Measurements from ENCODE around the gene MYH11. TPM values are rescaled to one million over a fixed set of nuclear protein-coding genes. Genes with fewer than 3 reads are reported as not detected.

MYH11 gene
- total RNA-seq, 1 donor from 2014 or later, result 0.05 TPM

DNA sequence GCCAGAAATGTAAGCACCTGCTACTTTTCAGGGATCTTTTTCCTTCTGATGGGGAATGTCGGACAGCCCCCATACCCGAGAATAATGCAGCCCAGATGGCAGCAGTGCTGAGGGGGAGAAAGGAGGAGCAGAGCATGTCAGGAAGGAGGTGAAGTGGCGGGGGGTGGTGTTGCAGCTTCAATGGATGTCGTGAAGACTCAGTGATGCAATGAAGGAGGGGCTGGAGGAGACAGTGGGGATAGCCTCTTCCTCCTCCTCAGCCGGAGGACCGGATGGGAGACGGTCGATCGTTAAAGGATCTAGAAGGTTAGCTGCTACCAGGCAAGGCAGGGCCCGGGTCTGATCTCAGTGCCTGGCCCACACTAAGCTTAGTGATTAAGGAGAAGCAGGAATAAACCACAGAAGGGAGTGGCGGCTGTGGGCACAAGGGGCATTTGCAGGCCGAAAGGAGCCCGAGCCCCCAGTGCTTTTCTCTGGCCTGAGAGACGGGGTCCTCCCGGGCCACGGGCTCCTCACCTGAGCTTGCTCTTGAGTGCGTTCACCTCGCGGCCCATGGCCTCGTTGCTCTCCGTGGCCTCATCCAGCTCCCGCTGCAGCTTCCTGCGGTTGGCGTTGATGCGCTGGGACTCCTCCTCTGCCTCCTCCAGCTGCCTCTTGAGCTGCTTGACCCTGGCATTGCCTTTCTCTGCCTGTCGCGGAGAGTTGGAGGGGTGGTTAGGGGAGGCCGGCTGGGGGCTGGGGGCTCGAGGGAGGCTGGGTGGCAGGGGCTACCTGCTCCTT, 142.2 kb downstream of the MYH11 start:
- no peaks in the 10 kb centered on the region for H3K4me1 Mint-ChIP-seq
- TF ChIP-seq, protein P1, sequence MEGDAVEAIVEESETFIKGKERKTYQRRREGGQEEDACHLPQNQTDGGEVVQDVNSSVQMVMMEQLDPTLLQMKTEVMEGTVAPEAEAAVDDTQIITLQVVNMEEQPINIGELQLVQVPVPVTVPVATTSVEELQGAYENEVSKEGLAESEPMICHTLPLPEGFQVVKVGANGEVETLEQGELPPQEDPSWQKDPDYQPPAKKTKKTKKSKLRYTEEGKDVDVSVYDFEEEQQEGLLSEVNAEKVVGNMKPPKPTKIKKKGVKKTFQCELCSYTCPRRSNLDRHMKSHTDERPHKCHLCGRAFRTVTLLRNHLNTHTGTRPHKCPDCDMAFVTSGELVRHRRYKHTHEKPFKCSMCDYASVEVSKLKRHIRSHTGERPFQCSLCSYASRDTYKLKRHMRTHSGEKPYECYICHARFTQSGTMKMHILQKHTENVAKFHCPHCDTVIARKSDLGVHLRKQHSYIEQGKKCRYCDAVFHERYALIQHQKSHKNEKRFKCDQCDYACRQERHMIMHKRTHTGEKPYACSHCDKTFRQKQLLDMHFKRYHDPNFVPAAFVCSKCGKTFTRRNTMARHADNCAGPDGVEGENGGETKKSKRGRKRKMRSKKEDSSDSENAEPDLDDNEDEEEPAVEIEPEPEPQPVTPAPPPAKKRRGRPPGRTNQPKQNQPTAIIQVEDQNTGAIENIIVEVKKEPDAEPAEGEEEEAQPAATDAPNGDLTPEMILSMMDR (conservative IDR thresholded peaks at IDR 0.05), result no peak
- no peaks in the 10 kb centered on the region for H3K27me3 Mint-ChIP-seq (ENCODE audit: low read depth)
- no peak overlapping the region for H3K4me3 Mint-ChIP-seq
- H3K36me3 Mint-ChIP-seq (ENCODE audit: low read depth), result no peaks in the 10 kb centered on the region
- no peak overlapping the region for H3K27ac Mint-ChIP-seq (ENCODE audit: unreplicated experiment)
- no peak for DNase-seq (ENCODE audit: low read depth, low spot score)
- H3K9me3 Mint-ChIP-seq, result no peaks in the 10 kb centered on the region

DNA sequence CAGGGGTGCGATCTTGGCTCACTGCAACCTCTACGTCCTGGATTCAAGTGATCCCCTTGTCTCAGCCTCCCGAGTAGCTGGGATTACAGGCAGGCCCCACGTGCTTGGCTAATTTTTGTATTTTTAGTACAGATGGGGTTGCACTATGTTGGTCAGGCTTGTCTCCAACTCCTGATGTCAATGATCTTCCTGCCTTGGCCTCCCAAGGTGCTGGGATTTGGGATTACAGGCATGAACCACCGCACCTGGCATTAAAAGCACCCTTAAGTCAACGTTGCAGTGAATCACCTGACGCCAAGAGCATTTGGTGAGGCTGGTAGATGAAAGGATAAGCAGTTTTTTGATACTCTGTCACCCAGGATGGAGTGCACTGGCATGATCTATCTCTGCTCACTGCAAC, 147.8 kb downstream of the MYH11 start:
- no peaks in the 10 kb centered on the region for H3K4me1 Mint-ChIP-seq
- peaks cover 2% of the 10 kb centered on the region for H3K36me3 Mint-ChIP-seq (ENCODE audit: low read depth)
- H3K27me3 Mint-ChIP-seq (ENCODE audit: low read depth), result no peaks in the 10 kb centered on the region
- TF ChIP-seq, protein P1 (conservative IDR thresholded peaks at IDR 0.05), result no peak
- H3K27ac Mint-ChIP-seq (ENCODE audit: unreplicated experiment), result no peak overlapping the region
- DNase-seq (ENCODE audit: low read depth, low spot score), result no peak
- H3K9me3 Mint-ChIP-seq, result no peaks in the 10 kb centered on the region
- no peak overlapping the region for H3K4me3 Mint-ChIP-seq

DNA sequence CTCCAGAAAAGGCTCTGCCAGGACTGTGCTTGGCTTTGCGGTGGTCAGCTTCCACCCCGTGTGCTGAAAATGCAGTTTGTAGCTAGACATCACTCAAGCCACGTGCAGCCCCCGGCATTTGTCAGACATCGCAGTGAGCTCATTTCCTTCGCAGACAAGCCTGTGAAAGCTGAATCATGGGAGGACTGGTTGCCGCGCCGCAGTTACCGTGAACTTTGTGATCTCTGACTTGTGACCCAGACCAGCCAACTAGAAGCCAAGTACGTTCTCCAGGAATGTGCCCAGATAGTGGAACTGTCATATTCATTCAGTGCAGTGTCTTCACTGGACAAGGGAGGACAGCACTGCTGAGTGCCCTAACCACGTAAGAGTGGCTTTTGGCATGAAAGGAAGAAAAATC, 148.7 kb downstream of the MYH11 start:
- Mint-ChIP-seq H3K27me3 (ENCODE audit: low read depth) (no peaks in the 10 kb centered on the region), H3K27ac (ENCODE audit: unreplicated experiment) (peak overlapping the region; percentile 6), H3K4me1 (no peaks in the 10 kb centered on the region), H3K9me3 (no peaks in the 10 kb centered on the region), H3K36me3 (ENCODE audit: low read depth) (peaks cover 2% of the 10 kb centered on the region), H3K4me3 (no peak overlapping the region)
- TF ChIP-seq, protein P1 (conservative IDR thresholded peaks at IDR 0.05), result no peak
- DNase-seq (ENCODE audit: low read depth, low spot score), result no peak

DNA sequence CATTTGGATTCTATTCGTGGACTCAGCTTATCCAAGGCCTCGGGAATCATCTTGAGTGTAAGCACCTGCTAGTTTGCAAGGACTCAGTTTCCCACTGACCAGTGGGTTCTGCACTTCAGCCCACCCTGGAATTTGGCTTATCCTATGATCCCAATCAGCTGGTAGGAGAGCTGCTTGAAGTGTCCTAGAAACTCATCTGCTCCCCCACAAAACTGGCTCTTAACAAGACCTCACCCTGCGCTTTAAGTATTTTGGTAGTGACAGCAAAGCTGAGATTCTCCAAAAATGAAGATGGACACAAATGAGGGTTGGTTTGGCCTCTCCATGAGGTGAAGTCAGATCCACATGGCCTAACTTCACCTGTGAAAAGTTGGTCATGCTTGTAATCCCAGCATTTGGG, 149.5 kb downstream of the MYH11 start:
- H3K4me1 Mint-ChIP-seq, result no peaks in the 10 kb centered on the region
- peaks cover 2% of the 10 kb centered on the region for H3K36me3 Mint-ChIP-seq (ENCODE audit: low read depth)
- no peaks in the 10 kb centered on the region for H3K27me3 Mint-ChIP-seq (ENCODE audit: low read depth)
- no peak overlapping the region for H3K4me3 Mint-ChIP-seq
- no peaks in the 10 kb centered on the region for H3K9me3 Mint-ChIP-seq
- H3K27ac Mint-ChIP-seq (ENCODE audit: unreplicated experiment), result no peak overlapping the region
- TF ChIP-seq, protein P1 (conservative IDR thresholded peaks at IDR 0.05), result no peak
- DNase-seq (ENCODE audit: low read depth, low spot score), result no peak

DNA sequence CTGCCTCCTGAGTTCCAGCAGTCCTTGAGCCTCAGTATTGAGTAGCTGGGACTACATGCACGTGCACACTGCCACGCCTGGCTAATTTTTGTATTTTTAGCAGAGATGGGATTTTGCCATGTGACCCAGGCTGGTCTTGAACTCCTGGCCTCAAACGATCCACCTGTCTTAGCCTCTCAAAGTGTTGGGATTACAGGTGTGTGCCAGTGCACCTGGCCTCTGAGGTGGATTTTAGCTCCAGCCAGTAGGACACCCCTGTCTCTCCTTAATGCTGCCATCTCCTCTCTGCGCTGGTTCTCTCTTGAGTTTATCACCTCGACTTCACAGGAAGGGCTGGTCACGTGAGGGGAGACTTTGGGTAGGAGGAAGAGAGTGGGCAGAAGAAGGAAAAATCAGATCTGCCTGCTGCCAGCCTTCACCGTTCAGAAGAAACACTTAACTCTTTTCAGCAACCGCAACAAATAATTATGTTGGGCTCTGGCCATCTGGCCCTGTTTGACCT, 151.7 kb downstream of the MYH11 start:
- no peak overlapping the region for H3K27ac Mint-ChIP-seq (ENCODE audit: unreplicated experiment)
- TF ChIP-seq, protein P1 (conservative IDR thresholded peaks at IDR 0.05), result no peak
- H3K4me3 Mint-ChIP-seq, result no peak overlapping the region
- no peaks in the 10 kb centered on the region for H3K27me3 Mint-ChIP-seq (ENCODE audit: low read depth)
- no peaks in the 10 kb centered on the region for H3K9me3 Mint-ChIP-seq
- no peak for DNase-seq (ENCODE audit: low read depth, low spot score)
- no peaks in the 10 kb centered on the region for H3K4me1 Mint-ChIP-seq
- H3K36me3 Mint-ChIP-seq (ENCODE audit: low read depth), result peaks cover 4% of the 10 kb centered on the region
